Kidney glomerular epithelial cell (primary cell): Measurements from ENCODE around the gene HMCN1.

Source experiments
- DNase-seq: peaks from one replicate; lab custom pipeline; 2025; lab: John Stamatoyannopoulos, UW

HMCN1 gene

GRCh38 chr1:185969028-185969427 lies 234.8 kb downstream of the HMCN1 start:
- no peak for DNase-seq

- DNase-seq: peak; percentile 31
Measured at GRCh38 chr1:185969524-185969991, 235.4 kb downstream of the HMCN1 start.

GRCh38 chr1:185971688-185972087 lies 237.5 kb downstream of the HMCN1 start:
- peak; percentile 89 for DNase-seq

- DNase-seq: peak; percentile 44
Measured at GRCh38 chr1:185972096-185972850, 238.1 kb downstream of the HMCN1 start.

GRCh38 chr1:185973645-185974044 lies 239.5 kb downstream of the HMCN1 start:
- peak; percentile 93 for DNase-seq

GRCh38 chr1:185974367-185975170 lies 240.4 kb downstream of the HMCN1 start:
- peak; percentile 31 for DNase-seq

GRCh38 chr1:185980891-185981290 lies 246.7 kb downstream of the HMCN1 start:
- no peak for DNase-seq

- no peak for DNase-seq
Measured at GRCh38 chr1:185984113-185984836, 250.1 kb downstream of the HMCN1 start.

- DNase-seq: no peak
Measured at GRCh38 chr1:185987611-185988321, 253.6 kb downstream of the HMCN1 start.

GRCh38 chr1:185990565-185990964 lies 256.4 kb downstream of the HMCN1 start:
- no peak for DNase-seq

GRCh38 chr1:185991266-185991665 lies 257.1 kb downstream of the HMCN1 start:
- no peak for DNase-seq

GRCh38 chr1:185996211-185996610 lies 262.0 kb downstream of the HMCN1 start:
- DNase-seq: peak; percentile 71

- DNase-seq: no peak
Measured at GRCh38 chr1:185998391-185998790, 264.2 kb downstream of the HMCN1 start.

GRCh38 chr1:186002406-186002805 lies 268.2 kb downstream of the HMCN1 start:
- no peak for DNase-seq

GRCh38 chr1:186009039-186009737 lies 275.0 kb downstream of the HMCN1 start:
- DNase-seq: no peak

- peak; percentile 61 for DNase-seq
Measured at GRCh38 chr1:186014370-186015037, 280.3 kb downstream of the HMCN1 start.

GRCh38 chr1:186016856-186017255 lies 282.7 kb downstream of the HMCN1 start:
- peak; percentile 56 for DNase-seq

GRCh38 chr1:186022184-186022583 lies 288.0 kb downstream of the HMCN1 start:
- DNase-seq: no peak

GRCh38 chr1:186026946-186027345 lies 292.8 kb downstream of the HMCN1 start:
- DNase-seq: no peak

- DNase-seq: no peak
Measured at GRCh38 chr1:186027621-186028020, 293.4 kb downstream of the HMCN1 start.

GRCh38 chr1:186030453-186030852 lies 296.3 kb downstream of the HMCN1 start:
- no peak for DNase-seq
